ENCODE results near the gene NAV2.

Gene NAV2

DNA sequence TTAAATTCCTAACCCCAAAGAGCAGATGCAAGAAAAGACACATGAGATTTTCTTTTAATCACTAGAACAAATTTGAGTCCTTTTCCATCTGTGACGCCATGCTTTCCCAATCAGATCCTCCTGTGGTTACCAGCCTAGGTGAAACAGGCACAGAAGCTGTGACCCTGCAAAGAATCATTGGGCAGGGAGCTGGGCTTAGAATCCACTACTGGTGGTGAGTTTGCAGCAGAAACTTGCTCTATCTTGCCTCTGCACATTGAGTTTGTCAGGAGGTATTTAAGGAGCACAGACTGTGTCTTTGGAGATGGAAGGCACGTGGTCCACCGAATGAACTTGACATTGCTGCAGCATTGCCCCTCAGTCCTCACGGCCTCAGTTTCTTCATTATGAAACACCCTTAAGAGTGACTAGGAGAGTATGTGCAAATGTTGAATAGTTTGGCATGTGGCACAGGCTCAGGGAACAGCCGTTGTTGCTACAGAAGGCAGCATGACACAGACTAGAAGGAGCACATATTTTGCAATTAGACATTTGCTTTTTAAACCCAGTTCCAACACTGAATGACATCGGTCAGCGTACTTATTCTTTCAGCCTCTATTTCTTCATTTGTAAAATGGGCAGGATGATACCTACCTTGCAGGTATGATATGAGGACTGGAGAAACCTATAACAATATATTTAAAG, 320.1 kb downstream of the NAV2 start:
- ChIA-PET CTCF (interaction anchor here (0.6 to 0.8 kb wide), 2 partner anchors 11 to 381 kb away, joined by 3 read pairs; no protein-coding TSS in a partner anchor), POLR2A (ENCODE audit: low non-redundant PET) (no interaction called here)
- peak overlapping the region; percentile 38; the same call in 1 of the 2 replicates for H3K27ac ChIP-seq

DNA sequence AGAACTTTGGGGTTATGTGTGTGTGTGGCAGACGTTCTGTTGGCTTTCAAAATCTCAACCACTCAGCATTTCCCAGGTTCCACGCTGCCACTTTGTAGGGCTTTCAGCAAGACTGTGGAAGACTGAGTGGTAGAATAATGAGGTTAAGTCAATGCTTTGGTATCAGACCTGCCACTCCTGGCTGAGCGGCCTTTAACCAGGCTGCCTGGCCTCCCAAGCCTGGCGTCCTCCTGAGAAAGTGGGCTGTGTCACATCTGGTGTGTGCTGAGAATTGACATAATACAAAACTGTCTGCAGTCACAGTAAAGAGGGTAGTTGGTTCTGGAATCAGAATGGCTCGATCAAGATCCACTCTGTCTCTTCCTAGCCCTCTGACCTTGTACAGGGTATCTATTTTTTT, 321.2 kb downstream of the NAV2 start:
- CTCF ChIA-PET, result interaction anchor here (0.6 kb wide), 2 partner anchors 81 to 380 kb away, joined by 3 to 5 read pairs; no protein-coding TSS in a partner anchor

More for the DNA sequence above, 320.1 kb downstream of the NAV2 start:
- DNase-seq (ENCODE audit: low spot score), result no peak
- TF ChIP-seq, protein P1, sequence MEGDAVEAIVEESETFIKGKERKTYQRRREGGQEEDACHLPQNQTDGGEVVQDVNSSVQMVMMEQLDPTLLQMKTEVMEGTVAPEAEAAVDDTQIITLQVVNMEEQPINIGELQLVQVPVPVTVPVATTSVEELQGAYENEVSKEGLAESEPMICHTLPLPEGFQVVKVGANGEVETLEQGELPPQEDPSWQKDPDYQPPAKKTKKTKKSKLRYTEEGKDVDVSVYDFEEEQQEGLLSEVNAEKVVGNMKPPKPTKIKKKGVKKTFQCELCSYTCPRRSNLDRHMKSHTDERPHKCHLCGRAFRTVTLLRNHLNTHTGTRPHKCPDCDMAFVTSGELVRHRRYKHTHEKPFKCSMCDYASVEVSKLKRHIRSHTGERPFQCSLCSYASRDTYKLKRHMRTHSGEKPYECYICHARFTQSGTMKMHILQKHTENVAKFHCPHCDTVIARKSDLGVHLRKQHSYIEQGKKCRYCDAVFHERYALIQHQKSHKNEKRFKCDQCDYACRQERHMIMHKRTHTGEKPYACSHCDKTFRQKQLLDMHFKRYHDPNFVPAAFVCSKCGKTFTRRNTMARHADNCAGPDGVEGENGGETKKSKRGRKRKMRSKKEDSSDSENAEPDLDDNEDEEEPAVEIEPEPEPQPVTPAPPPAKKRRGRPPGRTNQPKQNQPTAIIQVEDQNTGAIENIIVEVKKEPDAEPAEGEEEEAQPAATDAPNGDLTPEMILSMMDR (conservative IDR thresholded peaks at IDR 0.05; ENCODE audit: low read depth), result no peak

DNA sequence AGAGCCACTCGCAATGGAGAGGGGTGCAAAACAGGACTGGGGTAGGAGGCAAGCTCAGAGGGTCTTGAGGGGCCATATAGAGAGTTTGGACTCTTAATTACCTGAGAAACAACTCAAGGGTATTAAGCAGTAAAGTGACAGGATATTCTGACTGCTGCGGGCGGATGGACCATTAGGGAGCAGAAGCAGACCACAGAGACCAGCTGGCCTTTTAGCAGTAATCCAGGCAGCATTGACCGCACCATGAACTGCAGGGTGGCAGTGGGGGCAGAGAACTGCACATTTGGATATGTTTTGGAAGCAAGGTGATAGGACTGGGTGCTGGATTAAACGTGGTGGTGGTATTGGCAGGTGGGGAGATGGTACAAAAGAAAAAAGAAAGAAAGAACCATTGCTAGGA, 322.3 kb downstream of the NAV2 start:
- POLR2A ChIA-PET (ENCODE audit: low non-redundant PET), result no interaction called here
- TF ChIP-seq, protein P1 (conservative IDR thresholded peaks at IDR 0.05; ENCODE audit: low read depth), result no peak
- no peak for DNase-seq (ENCODE audit: low spot score)
- H3K27ac ChIP-seq, result peak overlapping the region; percentile 86
- CTCF ChIA-PET, result interaction anchor here (0.9 kb wide), 1 partner anchor 10 kb away, joined by 3 read pairs; no protein-coding TSS in a partner anchor

More for the DNA sequence above, 321.2 kb downstream of the NAV2 start:
- POLR2A ChIA-PET (ENCODE audit: low non-redundant PET), result no interaction called here
- TF ChIP-seq, protein P1 (conservative IDR thresholded peaks at IDR 0.05; ENCODE audit: low read depth), result no peak
- DNase-seq (ENCODE audit: low spot score), result no peak
- peak overlapping the region; percentile 16; the same call in 1 of the 2 replicates for H3K27ac ChIP-seq

DNA sequence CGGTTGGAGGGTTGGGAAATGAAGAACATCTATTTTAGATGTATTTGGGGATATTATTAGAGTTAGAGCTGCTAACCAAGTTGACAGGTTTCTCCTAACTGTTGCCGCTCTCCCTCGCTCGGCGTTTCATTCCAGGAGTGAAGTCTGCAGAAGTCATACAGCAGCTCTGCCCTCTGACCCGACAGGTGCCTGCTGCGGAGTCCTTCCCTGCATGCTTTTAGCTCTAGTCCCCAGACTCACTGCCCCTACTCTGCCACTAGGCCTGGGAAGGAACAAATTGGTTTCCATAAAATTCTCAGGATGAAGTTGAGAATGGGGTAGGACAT, 322.7 kb downstream of the NAV2 start:
- H3K27ac ChIP-seq, result peak overlapping the region; percentile 86
- no peak for DNase-seq (ENCODE audit: low spot score)
- ChIA-PET POLR2A (ENCODE audit: low non-redundant PET) (no interaction called here), CTCF (interaction anchor here (0.6 to 0.9 kb wide), 2 partner anchors 9 to 22 kb away, joined by 3 read pairs; no protein-coding TSS in a partner anchor)
- TF ChIP-seq, protein P1 (conservative IDR thresholded peaks at IDR 0.05; ENCODE audit: low read depth), result no peak

DNA sequence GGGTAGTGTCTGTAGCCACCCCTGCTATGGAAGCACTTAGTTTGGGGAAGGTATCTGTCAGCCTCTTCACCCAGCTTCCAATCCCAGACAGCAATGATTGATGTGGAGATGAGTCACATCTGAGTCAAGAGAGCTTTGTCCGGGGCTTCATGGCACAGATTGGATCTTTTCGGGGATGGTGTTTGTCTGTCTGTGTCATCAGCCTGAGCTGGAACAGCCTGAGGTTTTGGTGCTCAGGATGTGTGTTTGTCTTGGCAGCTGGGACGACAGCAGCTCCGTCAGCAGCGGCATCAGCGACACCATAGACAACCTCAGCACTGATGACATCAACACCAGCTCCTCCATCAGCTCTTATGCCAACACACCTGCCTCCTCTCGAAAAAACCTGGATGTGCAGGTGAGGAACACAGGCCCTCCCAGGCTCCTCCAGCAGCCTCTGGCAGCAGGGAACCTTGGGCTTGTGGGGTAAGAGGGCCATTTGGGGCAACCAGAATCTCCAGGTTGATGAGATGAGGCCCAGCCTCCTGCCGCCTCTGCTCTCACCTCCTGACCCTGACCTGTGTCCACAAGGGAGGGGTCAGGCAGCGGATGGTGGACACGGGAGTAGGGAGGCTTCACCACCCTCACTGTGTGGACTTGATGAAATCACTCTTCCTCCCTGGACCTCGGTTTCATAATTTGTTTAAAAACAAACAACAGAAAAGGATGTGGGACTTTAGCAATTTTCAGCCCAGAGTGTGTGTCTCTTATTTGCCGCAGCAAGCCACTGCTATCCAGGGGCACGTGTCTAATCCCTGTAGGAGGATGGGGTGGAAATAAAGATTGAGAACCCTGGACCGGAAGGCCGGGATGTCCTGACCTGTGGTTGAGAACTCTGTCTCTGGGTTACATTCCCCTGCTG, 323.3 kb downstream of the NAV2 start:
- CTCF ChIA-PET, result interaction anchor here (0.6 to 0.9 kb wide), 2 partner anchors 9 to 22 kb away, joined by 3 read pairs; no protein-coding TSS in a partner anchor
- POLR2A ChIA-PET (ENCODE audit: low non-redundant PET), result no interaction called here
- TF ChIP-seq, protein P1 (conservative IDR thresholded peaks at IDR 0.05; ENCODE audit: low read depth), result no peak
- H3K27ac ChIP-seq, result peak overlapping the region; percentile 86
- peak; percentile 93 for DNase-seq (ENCODE audit: low spot score)

DNA sequence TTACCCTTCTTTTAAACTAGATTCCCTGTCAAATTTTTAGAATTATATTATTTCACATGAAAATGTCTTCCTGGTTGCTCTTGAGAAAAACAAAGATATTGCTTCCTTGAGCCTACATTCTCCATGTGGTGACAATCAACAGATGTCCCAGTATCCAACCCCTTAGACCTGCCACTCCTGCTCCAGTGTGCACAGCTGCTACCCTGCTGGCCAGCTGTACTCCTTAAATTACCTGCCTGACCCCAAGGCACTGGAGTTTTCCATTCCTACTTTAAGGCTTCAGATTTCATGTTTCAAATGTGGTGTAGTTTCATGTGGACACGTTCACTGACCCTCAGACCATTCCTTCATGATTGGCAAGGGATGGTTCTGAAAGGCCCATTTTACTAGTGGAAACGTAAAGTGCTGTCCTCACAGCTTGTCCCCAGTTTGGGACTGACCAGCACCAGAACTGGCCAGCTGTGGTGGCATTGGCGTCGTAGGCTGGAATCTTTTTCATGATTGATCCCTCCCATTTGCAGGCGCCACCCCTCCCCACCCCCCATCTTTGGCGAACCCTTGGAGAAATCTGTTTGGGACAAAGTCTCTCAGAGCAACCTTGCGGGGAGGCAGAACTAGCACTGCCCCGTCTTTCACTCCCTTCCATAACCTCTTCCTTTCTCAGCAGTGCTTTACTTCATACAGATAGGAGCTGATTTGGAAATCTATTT, 324.1 kb downstream of the NAV2 start:
- TF ChIP-seq, protein P1 (conservative IDR thresholded peaks at IDR 0.05; ENCODE audit: low read depth), result no peak
- ChIA-PET CTCF (interaction anchor here (0.7 kb wide), 1 partner anchor 87 kb away, joined by 3 read pairs; no protein-coding TSS in a partner anchor), POLR2A (ENCODE audit: low non-redundant PET) (no interaction called here)
- H3K27ac ChIP-seq, result peak overlapping the region; percentile 86
- no peak for DNase-seq (ENCODE audit: low spot score)
